Neural cell (in vitro differentiated cells): ENCODE measurements around the gene DZIP1.

ENCODE experiments used
- CTCF ChIP-seq: fragments of 450-650 bp; IDR thresholded peaks from 2 replicates; pipeline ENCODE4 v1.5.1; 2014; ENCODE audit warnings: antibody characterized with exemption, mild to moderate bottlenecking, moderate library complexity; ENCODE audit not compliant: poor library complexity, severe bottlenecking
- EZH2 ChIP-seq: fragments of 200-600, 300-800 bp; shearing (Covaris generic), sonication (generic); IDR thresholded peaks from 2 replicates; pipeline ENCODE4 v1.6.1; 2014; ENCODE audit warnings: antibody characterized with exemption, low read length, borderline replicate concordance, mild to moderate bottlenecking; ENCODE audit not compliant: insufficient read depth, poor library complexity, severe bottlenecking
- MXI1 ChIP-seq: fragments of 450-650 bp; conservative IDR thresholded peaks from 2 replicates; pipeline ENCODE4 v1.6.1; 2014; ENCODE audit warnings: antibody characterized with exemption, mild to moderate bottlenecking; ENCODE audit not compliant: poor library complexity, severe bottlenecking
- POLR2AphosphoS5 ChIP-seq: IDR thresholded peaks from 2 replicates; pipeline ENCODE4 v1.6.1; 2012
- TAF1 ChIP-seq: IDR thresholded peaks from 2 replicates; pipeline ENCODE4 v1.6.1; 2012; ENCODE audit warnings: low read depth

- TF ChIP-seq MXI1 (no peak), CTCF (no peak), TAF1 (no peak), EZH2 (no peak), POLR2AphosphoS5 (no peak)
Observed at GRCh38 chr13:95656386-95657015, 12.0 kb upstream of the DZIP1 start.
